Measurements from ENCODE around the gene MZT2A. TPM values are rescaled to one million over a fixed set of nuclear protein-coding genes. Genes with fewer than 3 reads are reported as not detected.
"Not testable (repeated sequence)": the region's sequence is repeated elsewhere in the genome, so short reads cannot be mapped to it uniquely, and the experiment has no call there.

Gene MZT2A
- 100 to 1,000 TPM; 198 to 262 TPM for total RNA-seq

- not testable (repeated sequence) for DNase-seq; H3K9me3 Mint-ChIP-seq (ENCODE audit: low read depth); H3K27me3 Mint-ChIP-seq
- peak; percentile 6 for ATAC-seq
- Mint-ChIP-seq H3K4me1 (peaks cover 44% of the 10 kb centered on the region), H3K36me3 (peaks cover 12% of the 10 kb centered on the region), H3K27ac (peak within 1 kb of the TSS; percentile 98), H3K4me3 (peak within 1 kb of the TSS; percentile 96)
- CTCF ChIA-PET, result interaction anchor here (1.2 to 2.6 kb wide), 10 partner anchors 12 to 338 kb away, joined by 3 to 25 read pairs (median 9); partner anchors contain the start of gene CCDC74A
These were observed at the start of gene MZT2A for GRCh38 chr2:131492015-131492417. TSS of gene MZT2A (minus strand) at chr2:131492397. CDS start at chr2:131492376, 21 bp downstream.

GRCh38 chr2:131538856-131539255 is 46.7 kb upstream of the MZT2A start:
- DNase-seq; H3K4me3 Mint-ChIP-seq; H3K9me3 Mint-ChIP-seq (ENCODE audit: low read depth); ATAC-seq; H3K27ac Mint-ChIP-seq; H3K36me3 Mint-ChIP-seq; H3K4me1 Mint-ChIP-seq; H3K27me3 Mint-ChIP-seq; CTCF ChIA-PET: not testable (repeated sequence)

DNA sequence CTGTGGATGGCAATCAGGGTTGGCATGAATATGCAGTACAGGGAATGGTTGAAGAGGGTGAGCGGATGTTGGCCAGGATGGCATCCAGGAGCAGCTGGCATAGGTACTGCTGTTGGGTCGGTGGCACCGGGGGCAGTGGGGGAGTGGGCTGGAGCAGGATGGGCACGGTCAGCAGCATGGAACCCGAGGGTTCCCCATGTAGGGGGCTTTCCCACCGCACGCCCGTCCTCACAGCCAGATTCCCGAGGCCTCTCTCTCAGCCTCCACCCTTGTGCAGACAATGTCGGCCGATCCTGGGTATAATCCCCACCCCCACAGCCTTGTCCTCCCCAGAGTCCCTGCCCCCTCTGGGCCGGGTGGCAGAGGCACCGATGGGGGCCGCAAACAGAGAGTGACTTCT is 44.6 kb upstream of the MZT2A start:
- H3K4me3 Mint-ChIP-seq; H3K27me3 Mint-ChIP-seq; H3K36me3 Mint-ChIP-seq; ATAC-seq; DNase-seq; H3K4me1 Mint-ChIP-seq; H3K27ac Mint-ChIP-seq; H3K9me3 Mint-ChIP-seq (ENCODE audit: low read depth); CTCF ChIA-PET: not testable (repeated sequence)

DNA sequence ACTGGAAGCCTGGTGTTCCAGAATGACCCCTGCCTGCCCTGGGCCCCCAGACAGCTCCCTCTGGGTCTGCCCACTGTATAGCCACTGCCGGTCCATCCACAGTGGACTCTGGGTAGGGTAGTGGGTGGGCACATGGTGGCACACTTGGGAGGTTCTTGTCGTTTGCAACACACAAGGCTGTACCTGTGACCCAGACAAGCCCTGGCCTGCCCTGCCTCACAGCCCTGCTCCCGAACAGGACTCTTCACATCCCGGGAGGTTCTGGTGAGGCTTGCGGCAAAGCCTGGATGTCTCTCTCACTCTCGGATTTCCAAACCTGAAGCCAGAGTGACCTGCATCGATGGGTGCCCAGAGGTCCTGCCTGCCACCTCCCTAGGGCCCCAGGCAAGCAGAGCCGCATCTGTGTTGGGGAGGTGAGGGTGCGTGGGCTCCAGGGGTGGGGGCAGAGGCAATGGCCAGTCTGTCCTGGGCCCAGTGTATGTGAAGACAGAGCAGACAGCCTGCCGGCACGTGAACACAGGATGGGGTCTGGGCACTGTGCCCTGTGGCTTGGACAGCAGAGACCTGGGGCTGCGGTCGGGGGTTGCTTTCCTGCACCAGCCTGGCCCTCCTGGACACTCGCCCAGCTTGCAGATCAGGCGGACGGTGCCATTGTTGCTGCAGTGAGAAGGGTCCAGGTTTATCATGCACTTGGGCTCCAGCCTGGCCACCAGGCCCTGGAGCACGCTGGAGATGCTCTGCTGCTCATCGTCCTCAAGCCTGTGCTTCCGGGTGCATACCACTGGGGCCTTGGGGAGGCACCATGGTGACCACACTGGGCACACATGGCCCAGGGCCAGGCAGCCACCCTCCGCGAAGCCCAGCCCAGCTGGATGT is 44.0 kb upstream of the MZT2A start:
- H3K9me3 Mint-ChIP-seq (ENCODE audit: low read depth); ATAC-seq; H3K36me3 Mint-ChIP-seq; H3K27me3 Mint-ChIP-seq; H3K4me1 Mint-ChIP-seq; H3K27ac Mint-ChIP-seq; DNase-seq; H3K4me3 Mint-ChIP-seq; CTCF ChIA-PET: not testable (repeated sequence)

GRCh38 chr2:131535526-131535925 is 43.3 kb upstream of the MZT2A start:
- Mint-ChIP-seq H3K27me3 (peaks cover 7% of the 10 kb centered on the region), H3K36me3 (no peaks in the 10 kb centered on the region), H3K27ac (no peak overlapping the region), H3K9me3 (ENCODE audit: low read depth) (no peaks in the 10 kb centered on the region), H3K4me1 (no peaks in the 10 kb centered on the region), H3K4me3 (no peak overlapping the region)
- DNase-seq (no peak), ATAC-seq (no peak)
- CTCF ChIA-PET, result no interaction called here

DNA sequence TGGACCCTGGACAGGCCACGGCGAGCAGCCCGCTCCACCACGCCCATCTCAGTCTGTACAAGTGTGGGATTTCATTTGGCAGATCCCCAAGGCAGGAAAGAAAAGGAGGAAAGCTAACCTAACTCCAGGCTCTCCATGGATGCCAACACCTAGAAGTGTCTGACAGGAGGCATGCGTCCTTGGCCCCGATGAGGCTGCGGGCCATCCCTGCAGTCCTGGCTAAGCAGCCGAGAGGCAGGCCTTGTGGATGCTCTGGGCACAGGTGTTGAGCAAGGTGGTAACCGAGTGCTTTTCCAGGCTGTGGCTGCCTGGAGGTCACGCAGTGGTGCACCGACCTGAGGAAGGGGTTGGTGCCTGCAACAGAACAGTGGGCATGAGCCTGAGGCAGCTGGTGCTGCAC is 42.8 kb upstream of the MZT2A start:
- H3K36me3 Mint-ChIP-seq; H3K4me1 Mint-ChIP-seq; H3K27me3 Mint-ChIP-seq; ATAC-seq; H3K4me3 Mint-ChIP-seq; CTCF ChIA-PET; DNase-seq; H3K9me3 Mint-ChIP-seq (ENCODE audit: low read depth); H3K27ac Mint-ChIP-seq: not testable (repeated sequence)

DNA sequence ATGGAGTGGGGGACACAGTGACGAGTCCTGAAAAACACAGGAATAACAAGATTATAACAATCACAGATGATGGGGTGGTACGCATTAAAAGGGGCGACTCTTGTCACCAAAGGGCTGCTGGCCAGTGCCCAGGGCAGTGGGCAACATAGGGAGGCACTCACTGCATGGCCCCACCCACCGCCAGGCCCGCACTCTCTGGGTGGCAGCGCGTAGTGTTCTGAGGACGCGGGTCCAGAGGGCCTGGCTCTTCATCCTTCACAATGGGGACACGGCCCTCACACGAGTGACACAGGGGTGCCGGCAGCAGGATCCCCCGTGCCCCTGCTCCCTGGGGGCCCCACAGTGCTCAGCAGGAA is 42.1 kb upstream of the MZT2A start:
- ATAC-seq; H3K9me3 Mint-ChIP-seq (ENCODE audit: low read depth); H3K27me3 Mint-ChIP-seq; CTCF ChIA-PET; H3K27ac Mint-ChIP-seq; H3K4me3 Mint-ChIP-seq; H3K4me1 Mint-ChIP-seq; DNase-seq; H3K36me3 Mint-ChIP-seq: not testable (repeated sequence)

DNA sequence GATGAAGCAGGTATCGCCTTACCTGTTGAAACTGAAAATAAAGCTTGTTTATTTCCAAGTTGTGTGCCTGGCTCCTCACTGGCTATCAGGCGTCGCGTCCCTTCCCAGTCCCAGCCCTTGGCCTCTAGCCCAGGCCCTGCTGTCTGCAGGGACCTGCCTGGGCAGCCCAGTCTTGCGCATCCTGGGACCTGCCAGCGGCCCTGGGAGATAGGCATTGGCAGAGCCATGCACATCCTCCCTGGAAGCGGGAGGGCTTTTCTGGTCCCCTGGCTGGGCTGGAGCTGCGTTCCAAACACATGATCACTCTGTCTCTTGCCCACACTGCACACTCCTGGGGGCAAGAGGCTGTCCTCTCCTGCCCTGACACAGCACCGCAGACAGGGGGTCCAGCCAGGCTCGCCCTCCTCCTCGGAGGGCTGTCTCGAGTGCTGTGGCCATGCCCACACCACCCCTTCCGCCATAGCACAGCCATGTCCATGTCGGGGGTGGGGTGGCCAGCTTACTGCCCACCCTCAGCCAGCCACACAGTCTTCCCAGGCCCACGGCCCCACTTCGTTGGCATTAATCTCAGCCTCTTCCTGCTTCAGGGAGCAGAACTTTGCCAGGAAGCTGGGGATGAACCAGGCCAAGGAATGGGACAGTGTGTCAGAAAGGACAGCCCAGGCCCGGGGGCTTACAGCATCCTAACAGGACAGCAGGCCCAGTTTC is 41.6 kb upstream of the MZT2A start:
- H3K27ac Mint-ChIP-seq; CTCF ChIA-PET; H3K4me3 Mint-ChIP-seq; DNase-seq; ATAC-seq; H3K9me3 Mint-ChIP-seq (ENCODE audit: low read depth); H3K4me1 Mint-ChIP-seq; H3K27me3 Mint-ChIP-seq; H3K36me3 Mint-ChIP-seq: not testable (repeated sequence)

DNA sequence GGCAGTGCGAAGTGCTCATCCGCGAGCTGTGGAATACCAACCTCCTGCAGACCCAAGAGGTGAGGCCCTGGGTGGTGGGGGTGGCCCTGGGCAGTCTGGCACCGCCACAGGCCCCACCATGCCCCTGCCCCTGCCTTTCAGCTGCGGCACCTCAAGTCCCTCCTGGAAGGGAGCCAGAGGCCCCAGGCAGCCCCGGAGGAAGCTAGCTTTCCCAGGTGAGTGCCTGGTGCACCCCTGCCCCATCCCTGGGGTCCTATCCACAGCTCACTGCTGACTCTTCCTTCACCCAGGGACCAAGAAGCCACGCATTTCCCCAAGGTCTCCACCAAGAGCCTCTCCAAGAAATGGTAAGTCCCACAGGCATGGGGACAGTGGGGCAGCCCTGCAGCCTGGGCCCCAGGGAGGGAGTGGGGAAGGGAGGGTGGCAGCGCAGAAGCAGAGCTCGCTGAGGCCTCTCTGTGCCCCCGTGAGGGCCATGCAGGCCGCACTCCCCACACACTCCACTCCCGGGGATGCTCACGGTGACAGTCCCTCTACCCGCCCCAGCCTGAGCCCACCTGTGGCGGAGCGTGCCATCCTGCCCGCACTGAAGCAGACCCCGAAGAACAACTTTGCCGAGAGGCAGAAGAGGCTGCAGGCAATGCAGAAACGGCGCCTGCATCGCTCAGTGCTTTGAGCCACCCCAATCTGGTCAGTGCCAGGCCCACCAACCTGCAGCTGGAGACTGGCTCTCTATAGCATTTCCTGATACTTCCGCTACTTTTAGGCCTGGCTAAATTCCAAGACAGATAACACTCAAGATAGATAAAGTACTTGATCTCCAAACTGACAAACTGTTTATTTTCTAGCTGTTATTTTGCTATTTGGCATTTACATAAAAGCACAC is 40.8 kb upstream of the MZT2A start:
- H3K9me3 Mint-ChIP-seq (ENCODE audit: low read depth); CTCF ChIA-PET; H3K27ac Mint-ChIP-seq; H3K36me3 Mint-ChIP-seq; DNase-seq; H3K27me3 Mint-ChIP-seq; ATAC-seq; H3K4me3 Mint-ChIP-seq: not testable (repeated sequence)
- peaks cover 15% of the 10 kb centered on the region for H3K4me1 Mint-ChIP-seq

- H3K27me3 Mint-ChIP-seq; H3K9me3 Mint-ChIP-seq (ENCODE audit: low read depth); H3K36me3 Mint-ChIP-seq; DNase-seq; ATAC-seq; H3K27ac Mint-ChIP-seq; CTCF ChIA-PET; H3K4me3 Mint-ChIP-seq: not testable (repeated sequence)
- peaks cover 20% of the 10 kb centered on the region for H3K4me1 Mint-ChIP-seq
These were observed 39.5 kb upstream of the MZT2A start for GRCh38 chr2:131531547-131532185.

- DNase-seq, CTCF ChIA-PET, H3K27me3 Mint-ChIP-seq: not testable (repeated sequence)
These were observed 38.6 kb upstream of the MZT2A start for GRCh38 chr2:131530626-131531344.

GRCh38 chr2:131529864-131530445 is 37.8 kb upstream of the MZT2A start:
- DNase-seq; H3K27ac Mint-ChIP-seq; ATAC-seq; H3K4me3 Mint-ChIP-seq; H3K36me3 Mint-ChIP-seq; H3K9me3 Mint-ChIP-seq (ENCODE audit: low read depth); H3K27me3 Mint-ChIP-seq: not testable (repeated sequence)
- H3K4me1 Mint-ChIP-seq, result peaks cover 20% of the 10 kb centered on the region
- CTCF ChIA-PET, result interaction anchor here (1.4 to 2.4 kb wide), 2 partner anchors 37 to 116 kb away, joined by 4 to 11 read pairs; partner anchors contain the start of gene MZT2A

More at GRCh38 chr2:131530626-131531344, 38.6 kb upstream of the MZT2A start:
- not testable (repeated sequence) for H3K27ac Mint-ChIP-seq; H3K36me3 Mint-ChIP-seq; ATAC-seq; H3K9me3 Mint-ChIP-seq (ENCODE audit: low read depth); H3K4me3 Mint-ChIP-seq
- H3K4me1 Mint-ChIP-seq, result peaks cover 20% of the 10 kb centered on the region

Measured in activated CD8-positive, alpha-beta memory T cell treated with anti-CD3 and anti-CD28 coated beads, Interleukin-2, amount 10 ng/mL, durations not matched to agents 7 days and 5 days (primary cell).